HFF-Myc (cell line): ENCODE data around the gene ERAL1.

ENCODE experiments used
- DNase-seq: peaks from one replicate; pipeline ENCODE4 v3.0.0-alpha.2; 2011; ENCODE audit warnings: low read depth; ENCODE audit errors: extremely low read depth
- H3K4me3 ChIP-seq: replicated peaks from 2 replicates; pipeline ENCODE4 v1.5.1; 2011; ENCODE audit warnings: low read depth, mild to moderate bottlenecking, control low read depth, low read length
- CTCF ChIP-seq: IDR thresholded peaks from 2 replicates; pipeline ENCODE4 v1.5.1; 2012; ENCODE audit warnings: mild to moderate bottlenecking, low read depth, low read length, control low read depth; ENCODE audit errors: missing control alignments

ERAL1 gene

DNA sequence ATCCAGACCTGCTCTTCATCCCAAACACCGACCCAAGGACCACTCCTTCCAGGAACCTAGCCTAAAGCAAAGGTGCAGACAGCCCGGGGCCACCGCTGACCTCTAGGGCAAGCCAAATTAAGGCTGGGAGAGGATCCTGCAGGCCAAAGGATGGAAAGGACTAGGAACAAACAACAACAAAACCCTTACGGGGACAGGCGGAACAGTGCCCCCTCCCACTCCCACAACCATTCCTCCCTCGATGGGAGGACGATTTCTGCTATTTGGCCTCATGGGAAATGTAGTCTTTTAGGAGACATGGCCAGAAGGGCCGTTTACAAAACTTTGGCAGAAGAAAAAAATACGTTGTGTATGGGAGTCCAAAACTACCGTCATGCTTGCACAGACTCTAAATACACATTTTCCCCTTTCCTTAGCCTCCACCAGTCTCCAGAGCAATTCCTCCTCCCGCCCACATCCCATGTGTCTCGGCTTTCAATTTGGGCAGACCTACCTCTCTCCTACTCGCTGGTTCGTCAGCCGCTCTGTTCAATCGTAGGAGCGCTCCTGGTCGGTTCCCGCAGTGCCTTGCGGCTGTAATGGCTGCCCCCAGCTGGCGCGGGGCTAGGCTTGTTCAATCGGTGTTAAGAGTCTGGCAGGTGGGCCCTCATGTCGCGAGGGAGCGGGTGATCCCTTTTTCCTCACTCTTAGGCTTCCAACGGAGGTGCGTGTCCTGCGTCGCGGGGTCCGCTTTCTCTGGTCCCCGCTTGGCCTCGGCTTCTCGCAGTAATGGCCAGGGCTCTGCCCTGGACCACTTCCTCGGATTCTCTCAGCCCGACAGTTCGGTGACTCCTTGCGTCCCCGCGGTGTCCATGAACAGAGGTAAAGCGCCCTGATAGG, at the start of gene ERAL1:
TSS of gene ERAL1 (plus strand) at position 560 of the 879 bp plus-strand sequence. CDS start at position 579, 19 bp downstream.
- peak; percentile 68 for DNase-seq
- H3K4me3 ChIP-seq, result peak within 1 kb of the TSS; percentile 89
- peak; percentile 6 for TF ChIP-seq CTCF

- TF ChIP-seq CTCF, result no peak
- H3K4me3 ChIP-seq, result no peak overlapping the region
- DNase-seq, result peak; percentile 61
Measured at GRCh38 chr17:28807925-28808634, 46.7 kb upstream of the ERAL1 start.

DNA sequence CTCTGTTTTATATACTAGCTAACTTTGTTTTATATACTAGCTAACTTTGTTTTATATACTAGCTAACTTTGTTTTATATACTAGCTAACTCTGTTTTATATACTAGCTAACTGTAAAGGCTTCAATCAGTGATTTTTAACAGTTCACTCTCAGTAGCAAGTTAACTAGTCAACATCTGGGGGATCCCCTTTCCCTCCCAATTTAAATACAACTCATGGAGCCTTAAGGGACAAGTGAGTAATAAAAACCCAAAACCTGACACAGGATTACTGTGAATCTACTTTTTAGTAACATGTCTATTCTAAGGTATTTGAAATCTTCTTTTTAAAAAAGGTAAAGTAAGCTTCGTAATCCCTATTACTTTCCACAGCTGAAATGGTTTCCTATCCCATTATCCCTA, 44.4 kb upstream of the ERAL1 start:
- no peak overlapping the region for H3K4me3 ChIP-seq
- no peak for DNase-seq
- no peak for TF ChIP-seq CTCF

- no peak for DNase-seq
- peak overlapping the region; percentile 66 for H3K4me3 ChIP-seq
- TF ChIP-seq CTCF, result no peak
Measured at GRCh38 chr17:28811651-28812090, 43.1 kb upstream of the ERAL1 start.

GRCh38 chr17:28812091-28812747, 42.6 kb upstream of the ERAL1 start:
- peak overlapping the region; percentile 66 for H3K4me3 ChIP-seq
- no peak for TF ChIP-seq CTCF
- DNase-seq, result peak; percentile 86

GRCh38 chr17:28812748-28813377, 42.0 kb upstream of the ERAL1 start:
- DNase-seq, result peak; percentile 32
- no peak for TF ChIP-seq CTCF
- H3K4me3 ChIP-seq, result peak overlapping the region; percentile 66
